HG03135 (cell line): ENCODE results near the gene MUC4.
"Not testable (repeated sequence)": the region's sequence is repeated elsewhere in the genome, so short reads cannot be mapped to it uniquely, and the experiment has no call there.

Experiments used
- ATAC-seq: cut with Tn5 transposase; IDR thresholded peaks from one replicate; pipeline ENCODE4 v1.9.1; 2021; ENCODE audit warnings: mild to moderate bottlenecking, moderate library complexity; ENCODE audit not compliant: unreplicated experiment

Gene MUC4

DNA sequence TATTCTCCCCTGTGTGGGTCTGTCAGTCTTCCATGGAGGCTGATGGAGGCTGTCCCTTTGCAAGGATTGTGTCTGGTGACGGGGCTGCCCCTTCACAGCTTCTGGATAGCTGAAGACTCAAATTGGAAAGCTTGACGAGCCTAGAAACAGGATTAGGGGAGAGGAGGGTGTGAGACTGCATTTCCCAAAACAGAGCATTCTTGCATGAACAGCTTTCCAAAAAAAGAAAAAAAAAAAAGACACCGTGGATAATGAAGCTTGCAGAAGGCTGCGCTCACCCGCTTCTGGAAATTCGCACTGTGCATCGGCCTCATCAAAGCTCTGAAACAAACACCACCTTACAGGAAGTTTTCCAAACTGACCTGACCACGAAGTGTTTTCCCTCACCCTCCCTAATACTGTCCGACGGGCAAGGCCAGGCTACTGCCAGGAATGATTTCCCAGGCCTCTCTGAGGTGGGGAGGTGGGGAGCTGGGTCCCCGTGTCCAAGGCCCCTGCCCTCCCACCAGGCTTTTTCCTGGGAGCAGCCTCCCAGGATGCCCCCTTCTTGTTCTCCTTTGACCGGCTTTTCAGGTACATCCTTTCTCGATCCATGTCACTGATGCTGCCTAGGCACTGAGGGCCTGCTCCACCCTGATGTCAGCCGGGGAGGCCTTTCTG lies 24.9 kb upstream of the MUC4 start:
- no peak for ATAC-seq

DNA sequence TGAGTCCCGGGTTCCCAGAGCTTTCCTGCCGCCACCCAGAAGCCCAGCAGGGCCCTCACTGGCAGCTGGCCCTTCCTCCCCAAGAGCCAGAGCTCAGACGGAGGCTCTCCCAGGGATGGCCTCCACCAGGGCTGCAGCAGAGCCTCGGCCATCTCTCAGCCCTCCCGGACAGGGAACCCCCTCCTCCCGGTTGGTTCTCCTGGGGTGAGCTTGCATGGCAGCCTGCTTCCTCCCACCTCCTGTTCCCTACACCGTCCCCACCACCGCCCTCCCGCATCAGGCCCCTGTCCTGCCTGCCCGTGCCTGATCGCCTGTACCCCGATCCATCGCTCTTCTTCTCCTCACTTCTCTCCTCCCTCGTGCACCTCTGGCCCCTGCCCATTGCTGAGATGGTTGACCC lies 24.1 kb upstream of the MUC4 start:
- no peak for ATAC-seq

DNA sequence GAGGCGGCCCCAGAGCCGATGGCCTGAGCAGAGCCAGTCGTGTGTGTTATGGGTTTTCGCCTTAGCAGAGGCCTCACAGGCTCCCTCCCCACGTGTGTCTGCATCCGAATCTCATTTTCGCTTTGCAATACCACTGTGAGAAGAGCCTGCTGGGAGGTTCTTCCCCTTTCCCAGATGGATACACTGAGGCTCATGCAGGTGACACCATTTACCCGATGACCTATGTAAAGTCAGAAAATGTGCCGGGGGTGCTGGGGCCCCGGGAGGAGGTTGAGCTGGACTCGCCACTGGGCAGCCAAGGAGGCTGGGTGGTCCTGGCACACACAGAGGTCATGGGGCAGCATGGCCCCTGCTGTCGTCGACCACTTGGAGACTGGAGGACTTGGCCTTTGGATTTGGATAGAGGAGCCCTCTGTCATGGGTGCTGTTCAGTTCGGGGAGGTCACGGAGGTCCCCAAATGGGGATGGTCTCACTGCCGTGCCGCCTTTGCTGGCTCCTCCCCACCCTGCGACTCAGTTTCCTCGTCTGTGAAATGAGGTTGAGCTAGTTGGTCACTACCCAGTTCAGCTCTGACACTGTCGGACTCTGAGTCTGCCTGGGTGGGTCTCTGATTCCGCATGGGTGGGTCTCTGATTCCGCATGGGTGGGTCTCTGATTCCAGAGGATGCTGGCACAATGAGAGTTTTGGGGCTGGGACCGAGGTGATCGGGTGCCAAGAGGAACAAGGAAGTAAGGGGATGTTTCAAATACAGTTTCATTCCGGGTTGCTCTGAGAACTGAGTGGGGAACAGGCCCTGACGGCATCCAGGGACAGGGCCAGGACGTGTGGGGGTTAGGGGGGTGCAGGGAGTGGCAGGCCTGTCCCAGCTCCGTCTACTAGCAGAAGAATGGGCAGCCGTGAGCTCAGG lies 23.2 kb upstream of the MUC4 start:
- no peak for ATAC-seq

GRCh38 chr3:195829897-195830254 lies 18.1 kb upstream of the MUC4 start:
- no peak for ATAC-seq

- no peak for ATAC-seq
These were observed 17.0 kb upstream of the MUC4 start for GRCh38 chr3:195828762-195829161.

GRCh38 chr3:195825857-195826804 lies 14.4 kb upstream of the MUC4 start:
- ATAC-seq: no peak

DNA sequence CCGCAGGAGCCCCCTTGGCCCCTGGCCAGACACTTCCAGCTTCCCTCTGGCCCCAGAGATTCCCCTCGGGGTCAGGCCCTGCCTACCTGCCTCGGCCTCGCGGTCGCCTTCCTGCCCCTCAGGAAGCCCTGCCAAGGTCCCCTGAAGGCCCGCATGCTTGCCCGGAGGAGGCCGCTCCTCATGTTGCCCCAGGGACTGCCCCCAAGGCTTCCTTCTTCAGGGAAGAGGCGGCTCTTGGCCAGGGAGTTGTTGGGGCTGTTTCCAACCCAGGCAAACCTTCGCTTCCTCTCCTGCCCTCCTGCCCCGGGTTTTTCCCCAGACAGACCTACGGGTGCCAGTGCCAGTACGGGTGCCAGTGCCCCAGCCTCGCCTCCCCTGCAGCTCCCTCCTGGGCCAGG lies 13.5 kb upstream of the MUC4 start:
- ATAC-seq: no peak

DNA sequence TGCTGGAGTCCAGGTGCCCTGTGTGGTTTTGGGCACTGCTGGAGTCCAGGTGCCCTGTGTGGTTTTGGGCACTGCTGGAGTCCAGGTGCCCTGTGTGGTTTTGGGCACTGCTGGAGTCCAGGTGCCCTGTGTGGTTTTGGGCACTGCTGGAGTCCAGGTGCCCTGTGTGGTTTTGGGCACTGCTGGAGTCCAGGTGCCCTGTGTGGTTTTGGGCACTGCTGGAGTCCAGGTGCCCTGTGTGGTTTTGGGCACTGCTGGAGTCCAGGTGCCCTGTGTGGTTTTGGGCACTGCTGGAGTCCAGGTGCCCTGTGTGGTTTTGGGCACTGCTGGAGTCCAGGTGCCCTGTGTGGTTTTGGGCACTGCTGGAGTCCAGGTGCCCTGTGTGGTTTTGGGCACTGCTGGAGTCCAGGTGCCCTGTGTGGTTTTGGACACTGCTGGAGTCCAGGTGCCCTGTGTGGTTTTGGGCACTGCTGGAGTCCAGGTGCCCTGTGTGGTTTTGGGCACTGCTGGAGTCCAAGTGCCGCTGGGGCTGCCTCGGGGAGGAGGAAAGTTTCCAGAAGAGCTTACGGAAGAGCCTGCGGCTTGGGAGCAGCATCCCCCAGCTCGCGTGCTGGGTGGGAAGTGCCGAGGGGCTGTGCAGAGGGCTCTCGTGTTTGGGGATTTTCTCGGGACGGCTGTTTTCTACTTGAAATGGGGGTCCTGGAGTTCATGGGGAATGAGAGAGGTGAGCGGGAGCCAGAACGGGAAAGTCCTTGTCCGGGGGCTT lies 12.9 kb upstream of the MUC4 start:
- not testable (repeated sequence) for ATAC-seq

GRCh38 chr3:195823999-195824398 lies 12.3 kb upstream of the MUC4 start:
- ATAC-seq: no peak

GRCh38 chr3:195823280-195823679 lies 11.6 kb upstream of the MUC4 start:
- no peak for ATAC-seq

GRCh38 chr3:195822131-195822696 lies 10.5 kb upstream of the MUC4 start:
- no peak for ATAC-seq

GRCh38 chr3:195821403-195822130 lies 9.8 kb upstream of the MUC4 start:
- no peak for ATAC-seq

GRCh38 chr3:195820901-195821300 lies 9.2 kb upstream of the MUC4 start:
- ATAC-seq: no peak

DNA sequence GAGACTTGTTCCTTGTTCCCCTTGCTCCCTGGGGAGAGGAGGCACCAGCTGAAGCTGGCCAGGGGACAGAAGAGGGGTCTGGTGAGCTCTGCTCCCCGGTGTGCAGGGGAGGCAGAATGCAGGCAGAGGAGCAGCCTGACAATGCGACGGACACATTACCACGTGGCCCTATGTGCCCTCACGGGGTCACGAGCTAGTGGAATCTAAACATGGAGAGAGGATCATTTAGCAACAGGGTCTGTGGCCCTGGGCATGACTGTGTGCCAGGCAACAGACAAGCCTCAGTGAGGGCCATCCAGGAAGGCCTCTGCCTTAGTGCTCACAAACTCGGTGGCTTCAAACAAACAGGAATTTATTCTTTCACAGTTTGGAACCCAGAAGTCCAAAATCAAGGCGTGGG lies 8.5 kb upstream of the MUC4 start:
- no peak for ATAC-seq

DNA sequence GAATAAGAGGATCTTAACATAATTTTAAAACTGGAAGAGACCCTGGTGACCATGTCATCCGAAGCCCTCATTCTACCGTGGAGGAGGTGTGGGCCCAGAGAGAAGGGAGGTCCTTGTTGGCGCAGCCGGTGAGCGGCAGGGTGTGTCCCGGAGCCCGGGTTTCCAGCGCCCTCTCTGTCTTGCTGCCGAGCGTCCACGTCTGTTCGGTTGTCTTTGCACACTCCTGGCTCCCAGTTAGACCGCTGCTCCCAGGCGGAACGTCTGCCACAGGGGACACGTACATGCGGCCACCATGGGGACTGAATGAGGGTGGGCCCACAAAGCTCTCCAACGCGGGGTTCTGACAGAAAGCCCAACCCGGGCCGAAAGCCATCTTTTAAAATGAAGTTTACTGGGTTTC lies 6.6 kb upstream of the MUC4 start:
- no peak for ATAC-seq

DNA sequence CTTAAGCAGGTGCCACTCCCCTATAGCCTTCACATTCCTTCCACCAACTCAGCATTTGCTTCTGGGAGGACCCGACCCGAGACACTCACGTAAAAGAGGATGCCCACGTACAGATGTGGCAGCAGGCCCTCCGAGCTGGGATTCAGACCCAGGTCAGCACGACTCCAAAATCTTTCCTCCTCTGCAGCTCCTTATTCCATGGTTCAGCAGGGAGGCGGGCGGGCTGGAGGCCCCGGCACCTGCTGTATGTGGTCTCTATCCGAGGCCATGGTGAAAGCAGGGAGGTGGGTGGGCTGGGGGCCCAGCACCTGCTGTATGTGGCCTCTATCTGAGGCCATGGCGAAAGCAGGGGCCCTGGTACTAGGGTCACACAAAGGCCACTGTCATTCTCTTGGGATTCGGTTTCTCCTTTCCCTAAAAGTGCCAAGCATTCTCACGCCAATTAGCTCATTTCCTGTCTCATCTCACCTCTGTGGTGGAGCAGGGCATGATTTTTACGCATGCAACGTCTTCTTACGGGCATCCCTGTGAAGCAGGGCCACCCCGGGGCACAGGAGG lies 5.9 kb upstream of the MUC4 start:
- no peak for ATAC-seq

DNA sequence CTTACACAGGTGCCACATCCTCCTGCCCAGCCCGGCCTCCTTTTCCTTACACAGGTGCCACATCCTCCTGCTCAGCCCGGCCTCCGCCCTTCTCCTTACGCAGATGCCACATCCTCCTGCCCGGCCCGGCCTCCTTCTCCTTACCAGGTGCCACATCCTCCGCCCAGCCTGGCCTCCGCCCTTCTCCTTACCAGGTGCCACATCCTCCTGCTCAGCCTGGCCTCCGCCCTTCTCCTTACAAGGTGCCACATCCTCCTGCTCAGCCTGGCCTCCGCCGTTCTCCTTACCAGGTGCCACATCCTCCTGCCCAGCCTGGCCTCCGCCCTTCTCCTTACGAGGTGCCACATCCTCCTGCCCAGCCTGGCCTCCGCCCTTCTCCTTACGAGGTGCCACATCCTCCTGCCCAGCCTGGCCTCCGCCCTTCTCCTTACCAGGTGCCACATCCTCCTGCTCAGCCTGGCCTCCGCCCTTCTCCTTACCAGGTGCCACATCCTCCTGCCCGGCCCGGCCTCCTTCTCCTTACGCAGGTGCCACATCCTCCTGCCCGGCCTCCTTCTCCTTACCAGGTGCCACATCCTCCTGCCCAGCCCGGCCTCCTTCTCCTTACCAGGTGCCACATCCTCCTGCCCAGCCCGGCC lies 4.7 kb upstream of the MUC4 start:
- ATAC-seq: not testable (repeated sequence)

- ATAC-seq: no peak
These were observed 3.5 kb upstream of the MUC4 start for GRCh38 chr3:195815169-195815771.
